GM18499 (cell line): ENCODE data around the gene ALG5.

Experiments used
- ATAC-seq: cut with Tn5 transposase; IDR thresholded peaks from one replicate; pipeline ENCODE4 v1.9.1; 2021; ENCODE audit warnings: moderate number of reproducible peaks; ENCODE audit not compliant: insufficient read depth, unreplicated experiment

Gene ALG5

GRCh38 chr13:36999054-36999714 lies at the start of gene ALG5:
ALG5 (minus strand) TSS chr13:36999340; CDS start chr13:36999300, 40 bp downstream.
- peak; percentile 40 for ATAC-seq

- no peak for ATAC-seq
Measured at GRCh38 chr13:37047846-37048245, 48.7 kb upstream of the ALG5 start.

GRCh38 chr13:37047032-37047431 lies 47.9 kb upstream of the ALG5 start:
- ATAC-seq: no peak

- ATAC-seq: no peak
Measured at GRCh38 chr13:37046062-37046461, 46.9 kb upstream of the ALG5 start.

- ATAC-seq: no peak
Measured at GRCh38 chr13:37040789-37041188, 41.6 kb upstream of the ALG5 start.

- no peak for ATAC-seq
Measured at GRCh38 chr13:37039896-37040295, 40.8 kb upstream of the ALG5 start.

GRCh38 chr13:37037241-37037640 lies 38.1 kb upstream of the ALG5 start:
- ATAC-seq: no peak

GRCh38 chr13:37029617-37030016 lies 30.5 kb upstream of the ALG5 start:
- no peak for ATAC-seq

- no peak for ATAC-seq
Measured at GRCh38 chr13:37027639-37028038, 28.5 kb upstream of the ALG5 start.

- no peak for ATAC-seq
Measured at GRCh38 chr13:37026771-37027170, 27.6 kb upstream of the ALG5 start.

GRCh38 chr13:37023871-37024270 lies 24.7 kb upstream of the ALG5 start:
- no peak for ATAC-seq

GRCh38 chr13:37014609-37015008 lies 15.5 kb upstream of the ALG5 start:
- ATAC-seq: no peak

GRCh38 chr13:37011788-37012187 lies 12.6 kb upstream of the ALG5 start:
- ATAC-seq: no peak

- no peak for ATAC-seq
Measured at GRCh38 chr13:37011002-37011401, 11.9 kb upstream of the ALG5 start.

GRCh38 chr13:37010424-37010823 lies 11.3 kb upstream of the ALG5 start:
- ATAC-seq: no peak

- ATAC-seq: no peak
Measured at GRCh38 chr13:37009692-37010091, 10.6 kb upstream of the ALG5 start.

GRCh38 chr13:37001921-37002250 lies 2.7 kb upstream of the ALG5 start:
- ATAC-seq: no peak

GRCh38 chr13:36998624-36999041 lies 507 bp downstream of the ALG5 start:
- ATAC-seq: no peak

GRCh38 chr13:36997716-36998427 lies 1.3 kb downstream of the ALG5 start:
- no peak for ATAC-seq

- no peak for ATAC-seq
Measured at GRCh38 chr13:36992362-36992761, 6.8 kb downstream of the ALG5 start.

- ATAC-seq: no peak
Measured at GRCh38 chr13:36986462-36987240, 12.5 kb downstream of the ALG5 start.
